Measurements from ENCODE around the gene EPHA4.

DNA sequence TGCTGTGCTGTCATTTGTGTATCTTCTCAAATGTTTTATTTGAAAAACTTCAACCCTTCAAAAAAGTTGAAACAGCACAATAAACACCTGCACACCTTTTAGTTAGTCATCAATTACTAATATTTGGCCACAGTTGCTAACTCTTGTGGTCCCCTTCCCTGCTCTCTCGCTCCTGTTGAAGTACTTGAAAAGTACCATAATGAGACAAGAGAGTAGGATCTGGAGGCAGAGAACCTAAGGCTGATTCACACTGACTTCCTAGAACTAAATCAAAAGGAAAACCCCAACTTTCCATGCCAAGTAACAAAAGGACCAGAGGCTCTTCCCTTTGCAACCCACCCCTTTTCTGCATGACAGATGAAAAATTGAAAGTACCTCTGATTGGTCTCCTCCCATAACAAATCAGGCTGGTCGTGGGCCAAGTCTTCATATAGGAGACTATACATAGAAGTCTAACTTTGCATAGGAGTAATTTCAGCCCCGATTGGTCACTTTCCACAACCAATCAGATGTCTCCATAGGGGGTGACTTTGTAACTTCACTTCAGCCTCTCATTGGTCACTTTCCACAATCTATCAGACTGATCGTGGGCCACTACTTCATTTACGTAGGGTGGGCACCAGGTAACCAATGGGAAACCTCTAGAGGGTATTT lies 179.7 kb downstream of the EPHA4 start:
- no peak for TF ChIP-seq POLR2AphosphoS2 (conservative IDR thresholded peaks at IDR 0.05; ENCODE audit: low read length)
- TF ChIP-seq, protein P1, sequence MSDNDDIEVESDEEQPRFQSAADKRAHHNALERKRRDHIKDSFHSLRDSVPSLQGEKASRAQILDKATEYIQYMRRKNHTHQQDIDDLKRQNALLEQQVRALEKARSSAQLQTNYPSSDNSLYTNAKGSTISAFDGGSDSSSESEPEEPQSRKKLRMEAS (IDR thresholded peaks at IDR 0.05) = no peak
- TF ChIP-seq, protein P2, sequence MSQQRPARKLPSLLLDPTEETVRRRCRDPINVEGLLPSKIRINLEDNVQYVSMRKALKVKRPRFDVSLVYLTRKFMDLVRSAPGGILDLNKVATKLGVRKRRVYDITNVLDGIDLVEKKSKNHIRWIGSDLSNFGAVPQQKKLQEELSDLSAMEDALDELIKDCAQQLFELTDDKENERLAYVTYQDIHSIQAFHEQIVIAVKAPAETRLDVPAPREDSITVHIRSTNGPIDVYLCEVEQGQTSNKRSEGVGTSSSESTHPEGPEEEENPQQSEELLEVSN (IDR thresholded peaks at IDR 0.05; ENCODE audit: borderline replicate concordance, low read depth) = no peak
- no peak for TF ChIP-seq RAD21 (conservative IDR thresholded peaks at IDR 0.05 in 1 of 2, IDR thresholded peaks at IDR 0.05 in 1 of 2)
- TF ChIP-seq, protein P3, sequence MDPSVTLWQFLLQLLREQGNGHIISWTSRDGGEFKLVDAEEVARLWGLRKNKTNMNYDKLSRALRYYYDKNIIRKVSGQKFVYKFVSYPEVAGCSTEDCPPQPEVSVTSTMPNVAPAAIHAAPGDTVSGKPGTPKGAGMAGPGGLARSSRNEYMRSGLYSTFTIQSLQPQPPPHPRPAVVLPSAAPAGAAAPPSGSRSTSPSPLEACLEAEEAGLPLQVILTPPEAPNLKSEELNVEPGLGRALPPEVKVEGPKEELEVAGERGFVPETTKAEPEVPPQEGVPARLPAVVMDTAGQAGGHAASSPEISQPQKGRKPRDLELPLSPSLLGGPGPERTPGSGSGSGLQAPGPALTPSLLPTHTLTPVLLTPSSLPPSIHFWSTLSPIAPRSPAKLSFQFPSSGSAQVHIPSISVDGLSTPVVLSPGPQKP (IDR thresholded peaks at IDR 0.05; ENCODE audit: low read depth, low read length) = no peak
- TF ChIP-seq, protein P4, sequence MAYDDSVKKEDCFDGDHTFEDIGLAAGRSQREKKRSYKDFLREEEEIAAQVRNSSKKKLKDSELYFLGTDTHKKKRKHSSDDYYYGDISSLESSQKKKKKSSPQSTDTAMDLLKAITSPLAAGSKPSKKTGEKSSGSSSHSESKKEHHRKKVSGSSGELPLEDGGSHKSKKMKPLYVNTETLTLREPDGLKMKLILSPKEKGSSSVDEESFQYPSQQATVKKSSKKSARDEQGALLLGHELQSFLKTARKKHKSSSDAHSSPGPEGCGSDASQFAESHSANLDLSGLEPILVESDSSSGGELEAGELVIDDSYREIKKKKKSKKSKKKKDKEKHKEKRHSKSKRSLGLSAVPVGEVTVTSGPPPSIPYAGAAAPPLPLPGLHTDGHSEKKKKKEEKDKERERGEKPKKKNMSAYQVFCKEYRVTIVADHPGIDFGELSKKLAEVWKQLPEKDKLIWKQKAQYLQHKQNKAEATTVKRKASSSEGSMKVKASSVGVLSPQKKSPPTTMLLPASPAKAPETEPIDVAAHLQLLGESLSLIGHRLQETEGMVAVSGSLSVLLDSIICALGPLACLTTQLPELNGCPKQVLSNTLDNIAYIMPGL (CRISPR knock-in tag; IDR thresholded peaks at IDR 0.05; ENCODE audit: borderline replicate concordance) = no peak
- TF ChIP-seq, protein P5, sequence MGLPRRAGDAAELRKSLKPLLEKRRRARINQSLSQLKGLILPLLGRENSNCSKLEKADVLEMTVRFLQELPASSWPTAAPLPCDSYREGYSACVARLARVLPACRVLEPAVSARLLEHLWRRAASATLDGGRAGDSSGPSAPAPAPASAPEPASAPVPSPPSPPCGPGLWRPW (IDR thresholded peaks at IDR 0.05) = no peak
- TF ChIP-seq RCOR1 (IDR thresholded peaks at IDR 0.05; ENCODE audit: low read depth, low read length) = no peak
- TF ChIP-seq JUN (IDR thresholded peaks at IDR 0.05) = no peak
- TF ChIP-seq MAFK (IDR thresholded peaks at IDR 0.05; ENCODE audit: partially characterized antibody) = no peak
- TF ChIP-seq, protein P6, sequence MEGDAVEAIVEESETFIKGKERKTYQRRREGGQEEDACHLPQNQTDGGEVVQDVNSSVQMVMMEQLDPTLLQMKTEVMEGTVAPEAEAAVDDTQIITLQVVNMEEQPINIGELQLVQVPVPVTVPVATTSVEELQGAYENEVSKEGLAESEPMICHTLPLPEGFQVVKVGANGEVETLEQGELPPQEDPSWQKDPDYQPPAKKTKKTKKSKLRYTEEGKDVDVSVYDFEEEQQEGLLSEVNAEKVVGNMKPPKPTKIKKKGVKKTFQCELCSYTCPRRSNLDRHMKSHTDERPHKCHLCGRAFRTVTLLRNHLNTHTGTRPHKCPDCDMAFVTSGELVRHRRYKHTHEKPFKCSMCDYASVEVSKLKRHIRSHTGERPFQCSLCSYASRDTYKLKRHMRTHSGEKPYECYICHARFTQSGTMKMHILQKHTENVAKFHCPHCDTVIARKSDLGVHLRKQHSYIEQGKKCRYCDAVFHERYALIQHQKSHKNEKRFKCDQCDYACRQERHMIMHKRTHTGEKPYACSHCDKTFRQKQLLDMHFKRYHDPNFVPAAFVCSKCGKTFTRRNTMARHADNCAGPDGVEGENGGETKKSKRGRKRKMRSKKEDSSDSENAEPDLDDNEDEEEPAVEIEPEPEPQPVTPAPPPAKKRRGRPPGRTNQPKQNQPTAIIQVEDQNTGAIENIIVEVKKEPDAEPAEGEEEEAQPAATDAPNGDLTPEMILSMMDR (IDR thresholded peaks at IDR 0.05) = no peak
- TF ChIP-seq POLR2A (IDR thresholded peaks at IDR 0.05; ENCODE audit: low read length) = no peak
- no peak for TF ChIP-seq KDM5A (IDR thresholded peaks at IDR 0.05)
- no peak for TF ChIP-seq PHF8 (IDR thresholded peaks at IDR 0.05; ENCODE audit: borderline replicate concordance, low read depth)
